ENCODE measurements around the gene C4A. TPM values are rescaled to one million over a fixed set of nuclear protein-coding genes. Genes with fewer than 3 reads are reported as not detected.
A peak's percentile ranks its signal among the peaks of the same experiment; 100 is the strongest.

The C4A gene
- total RNA-seq, 2 experiments from 2014 or later = 2.9 to 4.8 TPM

- Histone ChIP-seq H3K79me2 (ENCODE audit: insufficient read depth, low read depth, low read length) (peaks cover 18% of the 10 kb centered on the region; the same call in 1 of the 2 replicates), H3K9me2 (ENCODE audit: insufficient read depth, low read length) (no peaks in the 10 kb centered on the region), H2AFZ (ENCODE audit: low read length) (peak overlapping the region; percentile 71; the same call in 1 of the 2 replicates), H3K4me2 (ENCODE audit: low read length) (peak overlapping the region; percentile 98), H3K36me3 (ENCODE audit: insufficient read depth, low read length) (peaks cover 44% of the 10 kb centered on the region), H3K4me3 (ENCODE audit: low read depth, low read length, poor library complexity, severe bottlenecking) (peak overlapping the region; percentile 82), H3K9me3 (ENCODE audit: low read length) (no peaks in the 10 kb centered on the region), H3K4me1 (ENCODE audit: insufficient read depth, low read length, poor library complexity, severe bottlenecking) (peaks cover 25% of the 10 kb centered on the region), H3K27ac (ENCODE audit: low read depth, low read length, poor library complexity, severe bottlenecking) (peak overlapping the region; percentile 70), H4K20me1 (ENCODE audit: insufficient read depth, low read length) (no peaks in the 10 kb centered on the region)
- ChIA-PET POLR2A (interaction anchor here (0.6 to 3.7 kb wide), 3 partner anchors 13 to 309 kb away, joined by 3 to 26 read pairs (median 4); partner anchors contain the start of genes NELFE and SKIC2), CTCF (ENCODE audit: unreplicated experiment) (interaction anchor here (0.6 to 1.0 kb wide), 2 partner anchors 48 to 83 kb away, joined by 3 to 4 read pairs; no protein-coding TSS in a partner anchor)
- BruUV-seq (replicated peaks) = TSS peak; percentile 84
- TF ChIP-seq CTCF (conservative IDR thresholded peaks at IDR 0.05; ENCODE audit: low read length) = no peak
- TF ChIP-seq EZH2phosphoT487 (IDR thresholded peaks at IDR 0.05; ENCODE audit: borderline replicate concordance, low read depth, low read length) = no peak
- no peak for DNase-seq (ENCODE audit: low spot score)
- intact Hi-C loops (cut with micrococcal nuclease; ENCODE audit: unreplicated experiment) = no loop called here
Observed at GRCh38 chr6:31971279-31971992, 10.4 kb upstream of the C4A start.

- intact Hi-C loops (cut with micrococcal nuclease; ENCODE audit: unreplicated experiment) = loop anchor here (1.0 kb wide), 1 partner anchor 13 kb away; the partner anchor contains the start of gene SKIC2
- Histone ChIP-seq H3K79me2 (ENCODE audit: insufficient read depth, low read depth, low read length) (peaks cover 18% of the 10 kb centered on the region; the same call in 1 of the 2 replicates), H3K27ac (ENCODE audit: low read depth, low read length, poor library complexity, severe bottlenecking) (peak within 1 kb of the TSS; percentile 70), H2AFZ (ENCODE audit: low read length) (peak within 1 kb of the TSS; percentile 71; the same call in 1 of the 2 replicates), H3K9me2 (ENCODE audit: insufficient read depth, low read length) (no peaks in the 10 kb centered on the region), H3K36me3 (ENCODE audit: insufficient read depth, low read length) (peaks cover 37% of the 10 kb centered on the region), H4K20me1 (ENCODE audit: insufficient read depth, low read length) (no peaks in the 10 kb centered on the region), H3K4me2 (ENCODE audit: low read length) (peak within 1 kb of the TSS; percentile 98), H3K4me1 (ENCODE audit: insufficient read depth, low read length, poor library complexity, severe bottlenecking) (peaks cover 25% of the 10 kb centered on the region), H3K4me3 (ENCODE audit: low read depth, low read length, poor library complexity, severe bottlenecking) (peak within 1 kb of the TSS; percentile 82), H3K9me3 (ENCODE audit: low read length) (no peaks in the 10 kb centered on the region)
- POLR2A ChIA-PET = interaction anchor here (0.6 to 3.7 kb wide), 3 partner anchors 14 to 310 kb away, joined by 3 to 26 read pairs (median 4); partner anchors contain the start of genes NELFE and SKIC2
- peak; percentile 99 for DNase-seq (ENCODE audit: low spot score)
- BruUV-seq (replicated peaks) = no TSS peak
- CTCF ChIA-PET (ENCODE audit: unreplicated experiment) = interaction anchor here (0.6 to 1.0 kb wide), 2 partner anchors 49 to 82 kb away, joined by 3 to 4 read pairs; no protein-coding TSS in a partner anchor
- no peak for TF ChIP-seq CTCF (conservative IDR thresholded peaks at IDR 0.05; ENCODE audit: low read length)
- TF ChIP-seq EZH2phosphoT487 (IDR thresholded peaks at IDR 0.05; ENCODE audit: borderline replicate concordance, low read depth, low read length) = no peak
Observed at GRCh38 chr6:31971993-31972708, 9.7 kb upstream of the C4A start, which contains the start of gene DXO. TSS of gene DXO (minus strand) at chr6:31972138. CDS start at chr6:31971675, 463 bp downstream.
